ENCODE measurements around the gene SAMD15. TPM values are rescaled to one million over a fixed set of nuclear protein-coding genes. Genes with fewer than 3 reads are reported as not detected.
"Not testable (repeated sequence)": the region's sequence is repeated elsewhere in the genome, so short reads cannot be mapped to it uniquely, and the experiment has no call there.

SAMD15 gene
- total RNA-seq, 1 experiment from 2014 or later = 2.6 TPM

DNA sequence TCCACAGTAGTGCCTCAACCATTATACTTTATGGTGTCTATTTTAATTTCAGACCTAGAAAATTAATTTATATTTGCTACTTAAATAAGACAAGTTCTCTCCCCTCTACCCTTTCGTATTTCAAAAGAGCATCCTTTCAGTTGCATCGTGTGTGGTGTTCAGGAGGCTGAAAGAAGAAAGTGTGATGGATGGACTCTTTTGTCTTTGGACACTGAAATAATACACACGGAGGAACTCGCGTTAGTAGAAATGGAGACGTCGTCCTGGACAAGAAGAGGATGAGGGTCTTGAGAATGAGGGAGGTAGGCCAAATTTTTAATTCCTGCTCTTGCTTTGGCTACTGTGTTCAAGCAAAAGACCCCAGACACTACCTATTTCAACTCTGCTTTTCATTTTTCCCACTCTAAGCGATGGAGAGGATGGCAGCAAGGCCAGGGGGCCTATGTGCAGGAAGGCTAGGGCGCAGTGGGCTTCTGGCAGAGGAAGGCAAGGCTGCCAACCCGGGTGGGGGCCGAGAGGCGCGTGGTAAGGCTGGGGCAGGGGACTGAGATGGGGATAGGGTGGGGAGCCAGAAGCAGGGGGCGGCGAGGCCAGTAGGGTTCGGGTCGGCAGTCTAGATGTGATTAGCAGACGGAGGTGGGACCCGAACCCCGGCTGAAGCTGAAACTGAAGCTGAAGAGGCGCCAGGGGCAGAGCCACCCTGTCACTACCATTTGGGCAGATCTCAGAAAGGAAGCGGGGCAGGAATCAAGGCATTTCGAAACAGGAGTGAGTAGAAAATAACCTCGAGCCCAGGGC is 1.0 kb upstream of the SAMD15 start:
- DNase-seq (ENCODE audit: low read depth) = no peak

DNA sequence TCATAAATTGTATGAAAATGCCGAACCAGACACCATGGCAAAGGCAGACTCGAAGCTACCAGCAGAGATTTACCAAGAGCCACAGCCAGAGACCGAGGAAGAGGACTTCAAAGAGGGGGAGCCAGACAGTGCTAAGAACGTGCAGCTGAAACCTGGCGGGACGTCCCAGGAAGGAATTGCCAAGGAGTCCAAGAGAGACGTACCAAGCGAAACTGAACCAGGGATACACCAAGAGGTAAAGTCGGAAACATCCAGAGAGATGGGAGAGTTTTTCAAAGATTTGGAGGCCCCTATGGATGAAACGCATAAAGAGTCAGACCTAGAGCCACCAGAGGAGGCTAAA is 294 bp downstream of the SAMD15 start:
- no peak for DNase-seq (ENCODE audit: low read depth)

DNA sequence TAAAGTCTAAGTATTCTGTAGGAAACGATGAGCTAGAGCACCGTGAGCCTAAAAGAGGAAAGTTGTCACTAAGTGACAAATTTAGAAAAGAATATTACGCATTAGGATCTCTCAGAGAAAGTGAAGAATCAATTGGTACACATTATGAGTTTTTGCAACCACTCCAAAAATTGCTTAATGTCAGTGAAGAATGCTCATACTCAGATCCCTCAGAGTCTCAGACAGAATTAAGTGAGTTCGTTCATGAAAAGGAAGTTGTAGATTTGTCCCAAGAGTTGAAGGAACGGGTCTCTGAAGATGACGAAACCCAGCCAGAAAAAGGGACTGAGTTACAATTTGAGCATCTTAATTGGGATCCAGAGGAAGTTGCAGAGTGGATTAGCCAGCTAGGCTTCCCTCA is 1.5 kb downstream of the SAMD15 start:
- no peak for DNase-seq (ENCODE audit: low read depth)

DNA sequence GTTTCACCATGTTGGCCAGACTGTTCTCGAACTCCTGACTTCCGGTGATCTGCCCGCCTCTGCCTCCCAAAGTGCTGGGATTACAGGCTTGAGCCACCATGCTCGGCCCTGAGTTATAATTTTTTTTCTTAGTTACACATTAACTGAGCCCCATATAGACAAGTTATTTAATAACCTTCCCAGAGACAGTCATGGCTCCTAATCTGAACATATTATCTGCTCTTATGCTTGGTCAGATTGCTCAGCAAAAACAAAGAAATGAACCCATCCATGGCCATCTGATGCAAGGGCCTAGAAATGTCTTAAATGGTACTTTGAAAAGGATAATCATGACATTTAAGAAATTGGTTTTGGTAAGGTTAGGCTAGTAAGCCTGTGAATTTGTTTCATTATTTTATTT is 13.0 kb downstream of the SAMD15 start:
- DNase-seq (ENCODE audit: low read depth) = no peak

DNA sequence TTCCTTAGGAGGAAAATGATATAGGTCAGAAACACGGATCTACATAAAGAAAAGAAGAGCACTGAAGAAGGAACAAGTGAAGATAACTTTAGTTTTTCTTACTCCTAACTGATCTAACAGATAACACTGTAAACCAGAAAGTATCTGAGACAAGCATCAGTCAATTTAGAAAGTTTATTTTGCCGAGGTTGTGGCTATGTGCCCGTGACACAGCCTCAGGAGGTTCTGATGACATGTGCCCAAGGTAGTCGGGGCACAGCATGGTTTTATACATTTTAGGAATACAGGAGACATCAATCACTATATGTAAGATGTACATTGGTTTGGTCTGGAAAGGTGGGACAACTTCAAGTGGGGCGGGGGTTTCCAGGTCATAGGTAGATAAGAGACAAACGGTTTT is 23.0 kb downstream of the SAMD15 start:
- DNase-seq (ENCODE audit: low read depth) = no peak

DNA sequence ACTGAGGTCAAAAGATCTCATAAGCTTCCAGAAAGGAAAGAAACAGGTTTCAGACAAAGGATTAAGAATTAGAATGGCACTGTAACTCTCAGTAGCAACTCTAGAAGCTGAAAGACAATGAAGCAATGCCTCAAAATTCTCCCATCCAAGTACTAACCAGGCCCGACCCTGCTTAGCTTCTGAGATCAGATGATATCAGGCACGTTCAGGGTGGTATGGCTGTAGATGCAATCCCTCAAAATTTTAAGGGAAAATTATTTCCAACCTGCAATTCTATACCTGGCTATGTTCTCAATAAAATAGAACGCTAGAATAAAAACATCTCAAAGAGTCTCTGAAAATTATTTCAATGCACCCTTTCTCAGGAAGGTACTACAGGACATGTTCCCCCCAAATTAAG is 26.6 kb downstream of the SAMD15 start:
- no peak for DNase-seq (ENCODE audit: low read depth)

DNA sequence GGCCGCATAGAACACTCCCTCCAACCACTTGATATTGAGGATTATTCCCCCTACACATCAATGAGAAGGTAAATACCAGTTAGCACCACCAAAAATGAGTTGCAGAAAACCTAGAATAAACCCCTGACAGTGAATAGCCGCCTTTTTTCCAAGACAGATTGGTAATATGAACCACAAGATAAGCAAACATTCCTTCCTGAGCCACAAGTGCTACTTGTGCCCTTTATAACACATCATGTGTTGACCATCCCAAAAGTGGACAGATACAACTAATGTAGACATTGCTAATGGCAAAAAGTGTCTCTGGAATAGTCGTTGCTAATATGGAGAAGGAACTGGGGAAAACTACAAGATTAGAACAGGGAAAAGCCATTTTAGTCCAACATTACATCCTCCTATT is 28.9 kb downstream of the SAMD15 start:
- DNase-seq (ENCODE audit: low read depth) = no peak

DNA sequence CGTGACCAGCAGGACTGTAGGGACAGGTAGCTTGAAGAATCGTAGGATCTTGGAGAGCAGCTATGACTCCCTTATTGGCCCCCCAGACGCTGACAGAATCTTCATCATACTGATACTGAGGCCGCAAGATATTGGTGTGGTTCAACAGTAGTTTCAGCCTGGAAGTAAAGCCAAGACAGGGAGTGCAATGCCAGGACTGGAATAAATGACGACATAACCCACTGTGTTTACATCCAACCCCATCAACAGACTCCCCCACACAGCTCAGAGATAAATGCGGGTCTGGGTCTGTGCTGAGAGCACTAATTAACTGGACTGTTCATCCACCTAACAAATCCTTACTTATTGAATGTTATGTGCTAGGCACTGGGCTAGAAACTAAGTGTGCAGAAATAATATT is 29.5 kb downstream of the SAMD15 start:
- no peak for DNase-seq (ENCODE audit: low read depth)

DNA sequence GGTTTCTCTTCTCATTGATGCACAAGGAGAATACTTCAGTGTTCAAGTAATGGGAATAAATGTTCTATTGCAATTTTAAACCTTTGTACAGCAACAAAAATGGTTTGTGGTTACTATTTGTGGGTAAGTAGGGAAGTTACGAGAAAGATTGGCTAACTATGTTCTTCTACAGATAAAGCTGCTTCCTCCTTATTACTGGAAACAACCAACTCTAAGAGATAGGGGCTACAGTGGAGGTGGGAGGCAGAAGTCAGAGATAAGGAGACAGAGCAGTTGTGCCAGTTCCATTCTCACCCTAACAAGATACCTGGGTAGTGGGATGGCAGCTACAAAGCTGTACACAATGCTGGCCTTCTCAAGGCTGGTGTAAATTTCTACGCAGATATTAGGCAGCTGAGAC is 30.0 kb downstream of the SAMD15 start:
- DNase-seq (ENCODE audit: low read depth) = no peak

DNA sequence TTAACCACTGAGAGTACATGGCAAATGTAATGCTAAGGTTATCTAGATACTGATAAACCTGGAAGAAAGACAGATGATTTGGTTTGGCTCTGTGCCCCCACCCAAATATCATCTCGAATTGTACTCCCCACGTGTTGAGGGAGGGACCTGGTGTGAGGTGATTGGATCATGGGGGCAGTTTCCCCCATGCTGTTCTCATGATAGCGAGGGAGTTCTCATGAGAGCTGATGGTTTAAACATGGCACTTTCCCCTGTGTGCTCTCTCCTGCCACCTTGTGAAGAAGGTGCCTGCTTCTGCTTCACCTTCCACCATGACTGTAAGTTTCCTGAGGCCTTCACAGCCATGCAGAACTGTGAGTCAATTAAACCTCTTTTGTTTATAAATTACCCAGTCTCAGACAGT is 32.0 kb downstream of the SAMD15 start:
- peak; percentile 24 for DNase-seq (ENCODE audit: low read depth)

DNA sequence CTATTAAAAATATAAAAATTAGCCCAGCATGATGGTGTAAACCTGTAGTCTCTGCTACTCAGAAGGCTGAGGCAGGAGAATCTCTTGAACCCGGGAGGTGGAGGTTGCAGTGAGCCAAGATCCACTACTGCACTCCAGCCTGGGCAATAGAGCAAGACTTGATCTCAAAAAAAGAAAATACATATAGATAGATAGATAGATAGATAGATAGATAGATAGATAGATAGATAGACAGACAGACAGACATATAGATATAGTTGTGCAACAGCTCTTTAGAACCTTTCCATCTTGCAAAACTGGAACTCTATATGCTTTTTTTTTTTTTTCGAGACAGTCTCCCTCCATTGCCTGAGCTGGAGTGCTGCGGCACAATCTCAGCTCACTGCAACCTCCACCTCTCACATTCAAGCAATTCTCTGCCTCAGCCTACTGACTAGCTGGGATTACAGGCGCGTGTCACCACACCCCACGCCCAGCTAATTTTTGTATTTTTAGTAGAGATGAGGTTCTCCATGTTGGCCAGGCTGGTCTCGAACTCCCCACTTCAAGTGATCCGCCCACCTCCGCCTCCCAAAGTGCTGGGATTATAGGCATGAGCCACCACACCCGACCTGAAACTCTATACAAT is 38.3 kb downstream of the SAMD15 start:
- not testable (repeated sequence) for DNase-seq (ENCODE audit: low read depth)

DNA sequence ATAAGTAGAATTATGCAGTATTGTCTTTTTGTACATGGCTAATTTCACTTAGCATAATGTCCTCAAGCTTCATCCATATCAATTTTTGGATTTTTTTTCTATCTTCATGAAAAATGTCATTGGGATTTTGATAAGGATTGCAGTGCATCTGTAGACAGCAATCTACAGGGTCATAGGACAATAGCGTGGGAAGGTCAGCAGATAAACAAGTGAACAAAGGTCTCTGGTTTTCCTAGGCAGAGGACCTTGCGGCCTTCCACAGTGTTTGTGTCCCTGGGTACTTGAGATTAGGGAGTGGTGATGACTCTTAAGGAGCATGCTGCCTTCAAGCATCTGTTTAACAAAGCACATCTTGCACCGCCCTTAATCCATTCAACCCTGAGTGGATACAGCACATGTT is 38.9 kb downstream of the SAMD15 start:
- not testable (repeated sequence) for DNase-seq (ENCODE audit: low read depth)

DNA sequence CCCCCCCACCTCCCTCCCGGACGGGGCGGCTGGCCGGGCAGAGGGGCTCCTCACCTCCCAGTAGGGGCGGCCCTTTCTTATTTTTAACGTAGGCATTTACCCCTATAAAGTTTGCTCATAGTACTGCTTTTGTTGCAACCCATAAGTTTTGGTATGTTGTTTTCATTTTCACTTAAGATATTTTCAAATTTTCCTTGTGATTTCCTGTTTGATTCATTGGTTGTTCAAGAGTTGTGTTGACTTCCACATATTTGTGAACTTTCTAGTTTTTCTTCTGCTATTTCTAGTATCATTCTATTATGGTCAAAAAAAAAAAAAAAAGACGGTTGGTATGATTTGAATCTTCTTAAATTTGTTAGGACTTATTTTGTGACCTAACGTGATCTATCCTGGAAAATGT is 39.7 kb downstream of the SAMD15 start:
- no peak for DNase-seq (ENCODE audit: low read depth)

DNA sequence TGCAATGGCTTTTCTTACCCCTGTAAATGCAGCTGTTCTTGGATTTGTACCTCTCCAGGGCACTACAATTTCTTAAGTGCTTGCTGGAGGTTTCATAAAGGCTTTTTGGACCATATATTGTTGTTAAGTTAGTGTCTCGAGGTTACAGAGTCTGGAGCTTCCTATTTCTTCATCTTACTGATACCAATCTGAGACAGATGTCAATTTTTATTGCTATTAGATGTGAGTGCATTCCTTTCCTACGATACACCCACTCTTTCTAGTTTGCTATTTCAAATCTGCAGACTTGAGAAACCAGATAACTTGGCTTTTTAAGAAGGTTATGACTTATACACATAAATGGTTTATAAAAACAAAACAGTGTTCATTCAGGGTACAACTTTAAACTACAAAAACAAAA is 44.0 kb downstream of the SAMD15 start:
- DNase-seq (ENCODE audit: low read depth) = no peak

DNA sequence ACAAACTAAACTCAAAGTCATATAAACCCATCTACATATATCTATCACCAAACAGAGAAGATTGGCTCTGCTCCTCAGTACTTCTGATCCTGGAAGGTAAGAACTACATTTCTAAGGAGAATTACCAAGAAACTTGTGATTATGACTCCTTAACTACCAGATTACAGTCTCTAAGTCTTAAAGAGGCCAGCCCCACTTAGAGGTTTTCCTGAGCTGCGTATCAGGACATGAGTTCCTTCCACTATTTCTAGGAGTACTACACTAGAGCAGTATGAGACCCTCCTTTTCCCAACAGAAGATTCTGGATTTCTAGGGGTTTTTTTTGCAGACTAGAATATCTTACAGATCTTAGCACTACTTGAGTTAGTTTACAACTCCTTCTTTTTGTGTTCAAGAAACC is 46.2 kb downstream of the SAMD15 start, which contains the start of gene NOXRED1:
NOXRED1 (minus strand) TSS at position 101 of the 400 bp plus-strand sequence. CDS start 634 bp downstream, outside the sequence.
- DNase-seq (ENCODE audit: low read depth) = no peak

DNA sequence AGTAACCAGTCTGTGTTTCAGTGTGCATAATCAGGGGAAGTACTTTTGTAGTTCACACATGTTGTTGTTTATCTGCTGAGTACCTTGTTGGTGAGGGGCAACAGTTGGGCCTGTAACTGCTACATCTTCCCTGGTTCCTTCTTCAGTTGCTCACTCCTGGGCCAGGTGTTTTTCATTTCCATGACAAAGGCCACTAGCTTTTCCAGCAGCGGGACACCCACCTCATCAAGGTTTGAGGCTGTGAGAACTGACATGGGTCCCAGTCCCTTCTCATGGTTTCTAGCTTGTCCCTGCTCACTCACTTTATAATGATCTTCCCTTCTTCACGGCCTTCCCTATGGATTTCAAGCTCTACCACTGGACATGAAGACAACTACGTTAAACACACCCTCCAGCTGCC is 47.7 kb downstream of the SAMD15 start:
- no peak for DNase-seq (ENCODE audit: low read depth)

DNA sequence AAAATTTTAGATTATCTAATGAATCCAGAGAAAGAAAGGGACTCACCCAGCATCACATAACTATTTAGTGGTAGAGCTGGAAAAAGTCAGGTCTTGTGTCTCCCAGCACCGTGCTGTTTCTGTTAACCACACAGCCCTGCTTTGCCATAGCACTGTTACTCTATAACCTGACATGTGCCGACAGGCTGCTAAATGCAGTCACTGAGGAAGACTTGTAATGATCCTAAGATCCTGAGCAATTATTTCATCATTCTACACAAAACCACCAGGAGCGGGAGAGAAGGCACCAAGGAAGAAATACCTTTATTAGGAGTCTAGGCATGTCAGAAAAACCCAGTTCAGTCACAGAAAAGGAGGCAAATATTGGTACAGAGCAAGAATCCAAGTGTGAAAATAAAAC is 49.2 kb downstream of the SAMD15 start:
- no peak for DNase-seq (ENCODE audit: low read depth)

DNA sequence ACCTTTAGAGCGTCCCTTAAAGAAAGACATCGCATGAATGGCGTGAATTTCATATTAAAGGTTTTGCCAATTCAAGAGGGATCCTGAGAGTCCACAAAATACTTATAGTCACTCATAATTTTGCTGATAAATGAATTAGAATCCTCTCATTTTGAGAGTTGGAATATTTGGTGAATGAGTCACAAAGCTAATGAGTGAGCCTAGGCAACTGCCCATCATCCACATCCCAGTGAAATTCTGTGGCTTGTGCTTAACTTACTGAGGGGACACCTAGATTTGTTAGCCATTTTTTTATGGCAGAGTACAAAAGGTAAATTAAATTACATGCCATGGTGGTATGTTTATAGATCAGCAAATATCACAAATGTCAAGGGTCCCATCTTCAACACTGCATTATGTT is 58.9 kb downstream of the SAMD15 start:
- peak; percentile 37 for DNase-seq (ENCODE audit: low read depth)

DNA sequence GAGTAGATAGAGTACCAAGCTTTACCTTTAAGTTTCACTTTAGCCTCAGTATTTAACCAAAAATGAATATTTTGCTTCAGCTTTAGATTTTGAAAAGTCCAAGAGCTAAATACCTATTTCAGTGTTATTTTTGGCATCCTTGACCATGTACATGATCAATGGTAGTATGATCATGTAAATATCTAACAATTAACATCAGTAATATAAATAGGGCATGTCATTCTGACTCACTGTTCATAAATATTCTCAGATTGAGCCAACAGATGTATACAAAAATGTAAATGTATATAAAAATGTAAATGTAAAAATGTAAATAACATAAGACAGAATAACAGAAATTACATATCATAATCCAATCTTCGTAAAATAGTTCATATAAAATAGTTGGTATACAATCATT is 61.4 kb downstream of the SAMD15 start:
- DNase-seq (ENCODE audit: low read depth) = no peak

DNA sequence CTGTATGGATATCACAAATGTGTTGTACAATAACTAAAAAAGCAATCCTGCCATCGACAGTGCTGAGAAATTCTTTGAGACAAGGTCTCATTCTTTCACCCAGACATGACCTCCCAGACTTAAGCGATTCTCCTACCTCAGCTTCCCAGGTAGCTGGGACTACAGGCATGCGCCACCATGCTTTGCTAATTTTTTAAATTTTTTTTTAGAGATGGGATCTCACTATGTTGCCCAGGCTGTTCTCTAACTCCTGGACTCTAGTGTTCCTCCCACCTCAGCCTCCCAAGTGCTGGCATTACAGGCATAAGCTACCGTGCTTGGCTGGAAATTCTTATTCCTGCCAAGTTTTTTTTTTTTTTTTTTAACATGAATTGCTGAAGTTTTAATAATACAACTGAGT is 62.7 kb downstream of the SAMD15 start:
- no peak for DNase-seq (ENCODE audit: low read depth)
